ENCODE results near the gene GRN.

GRN gene

DNA sequence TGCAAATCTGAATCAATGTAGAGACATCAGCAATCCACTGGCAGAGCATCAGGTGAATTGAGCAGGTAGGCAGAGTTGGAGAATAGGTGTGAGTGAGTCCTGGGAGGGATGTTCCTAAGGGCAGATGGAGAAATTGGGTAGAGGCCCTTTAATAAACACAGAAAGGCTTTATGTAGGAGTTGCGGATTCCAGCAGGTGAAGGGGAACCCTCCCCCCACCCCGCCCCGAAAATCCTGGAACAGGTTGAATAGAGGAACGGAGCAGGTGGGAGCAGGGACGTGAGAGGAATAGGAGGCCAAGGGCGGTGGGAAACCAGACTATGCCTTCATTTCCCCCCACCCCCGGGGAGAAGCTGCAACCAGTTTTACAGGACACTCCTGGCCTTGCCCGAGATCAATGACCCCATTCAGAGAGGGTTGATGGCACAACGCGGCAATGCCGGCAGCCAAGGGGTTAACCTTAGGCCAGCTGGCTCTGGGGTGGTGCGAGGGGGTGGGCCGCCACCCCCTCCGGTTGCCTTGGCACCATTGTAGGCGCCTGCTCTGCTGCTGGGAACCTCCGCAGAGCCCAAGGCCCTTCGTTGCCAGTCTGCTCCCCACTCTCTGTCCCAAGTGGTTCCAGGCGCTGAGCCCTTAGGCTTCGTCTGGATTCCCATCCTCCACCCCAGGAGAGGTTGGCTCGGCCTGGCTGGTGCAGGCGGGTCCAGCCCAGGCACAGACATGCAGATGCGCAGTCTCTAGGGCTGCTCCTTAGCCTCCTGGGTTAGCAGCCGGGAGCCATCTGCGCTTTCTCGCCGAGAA is 37.5 kb upstream of the GRN start:
- H3K27me3 ChIP-seq (ENCODE audit: insufficient read depth, low read length, poor library complexity): no peaks in the 10 kb centered on the region
- no peak overlapping the region for H2AFZ ChIP-seq (ENCODE audit: low read depth, low read length)
- peak overlapping the region in 1 of 2 experiments; percentile 51; a peak in 2 of 4 replicates for H3K4me3 ChIP-seq (ENCODE audit: low read depth in 1 of 2, low read length in 2 of 2)
- no peak for TF ChIP-seq EZH2 (IDR thresholded peaks at IDR 0.05; ENCODE audit: borderline replicate concordance, low read depth, low read length, severe bottlenecking)
- H3K4me2 ChIP-seq (ENCODE audit: insufficient read depth, low read length): peak overlapping the region; percentile 72
- H3K9me3 ChIP-seq (ENCODE audit: insufficient read depth, low read length, severe bottlenecking): no peaks in the 10 kb centered on the region
- no peaks in the 10 kb centered on the region for H3K79me2 ChIP-seq (ENCODE audit: insufficient read depth, low read length)
- no peak for DNase-seq
- peaks cover 19% of the 10 kb centered on the region for H3K4me1 ChIP-seq (ENCODE audit: insufficient read depth, low read length)
- H3K27ac ChIP-seq (ENCODE audit: low read length): no peak overlapping the region
- H3K9ac ChIP-seq (ENCODE audit: low read depth, low read length): no peak overlapping the region
- H4K20me1 ChIP-seq (ENCODE audit: insufficient read depth, low read length): peaks cover 5% of the 10 kb centered on the region; the same call in 1 of the 2 replicates
- peak; percentile 53 for ATAC-seq (ENCODE audit: insufficient read depth, low read depth)
- no peaks in the 10 kb centered on the region for H3K36me3 ChIP-seq (ENCODE audit: insufficient read depth, low read length)

DNA sequence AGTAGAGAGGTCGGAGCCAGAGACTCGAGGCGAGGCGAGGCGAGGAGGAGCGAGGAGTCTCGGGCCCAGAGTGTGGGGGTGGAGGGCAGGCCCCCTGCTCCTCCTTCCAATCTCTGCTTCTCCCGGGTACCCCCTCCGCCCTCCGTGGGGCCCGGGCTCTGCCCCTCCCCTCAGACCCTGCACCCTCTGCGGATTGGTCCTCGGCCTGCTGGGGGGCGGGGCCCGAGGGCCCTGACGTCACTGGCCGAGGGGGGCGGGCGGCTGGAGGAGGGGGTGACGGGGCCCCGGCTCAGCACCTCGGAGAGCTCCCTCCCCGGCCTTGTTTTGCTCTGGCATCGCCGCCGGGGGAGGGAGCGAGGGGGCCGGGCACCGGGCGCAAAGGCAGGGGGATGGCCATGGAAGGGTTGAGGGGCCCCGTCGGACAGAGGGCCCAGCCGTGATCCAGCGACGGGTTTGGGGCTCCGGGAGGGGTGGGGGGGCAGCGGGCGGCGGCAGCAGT is 36.7 kb upstream of the GRN start, which contains the start of gene RUNDC3A:
TSS of gene RUNDC3A (plus strand) at position 282 of the 499 bp plus-strand sequence. CDS start 232 bp downstream, outside the sequence.
- peak; percentile 97 for ATAC-seq (ENCODE audit: insufficient read depth, low read depth)

DNA sequence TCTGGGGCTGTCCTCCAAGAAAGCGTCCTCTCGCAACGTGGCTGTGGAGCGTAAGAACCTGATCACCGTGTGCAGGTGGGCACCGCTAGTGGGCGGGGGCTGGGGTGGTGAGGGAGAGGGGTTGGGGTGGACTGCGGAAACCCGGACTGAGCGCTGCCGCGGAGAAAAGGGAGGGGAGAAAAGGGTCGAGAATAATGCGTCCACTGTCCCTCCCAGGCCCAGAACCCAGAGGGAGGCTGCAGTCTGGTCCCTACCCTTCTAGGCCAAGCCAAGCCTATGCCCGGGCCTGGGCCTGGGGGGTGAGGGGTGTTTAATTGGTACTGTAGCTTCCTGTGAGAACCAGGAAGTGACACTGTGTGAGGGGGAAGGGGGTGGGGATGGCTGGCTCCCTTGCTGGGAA is 36.2 kb upstream of the GRN start:
- ATAC-seq (ENCODE audit: insufficient read depth, low read depth) (no peak), DNase-seq (peak; percentile 20)
- Histone ChIP-seq H2AFZ (ENCODE audit: low read depth, low read length) (no peak overlapping the region), H3K4me1 (ENCODE audit: insufficient read depth, low read length) (peaks cover 19% of the 10 kb centered on the region), H3K27ac (ENCODE audit: low read length) (no peak overlapping the region), H3K27me3 (ENCODE audit: insufficient read depth, low read length, poor library complexity) (no peaks in the 10 kb centered on the region), H4K20me1 (ENCODE audit: insufficient read depth, low read length) (peaks cover 5% of the 10 kb centered on the region; the same call in 1 of the 2 replicates), H3K4me2 (ENCODE audit: insufficient read depth, low read length) (peak overlapping the region; percentile 72), H3K9me3 (ENCODE audit: insufficient read depth, low read length, severe bottlenecking) (no peaks in the 10 kb centered on the region), H3K9ac (ENCODE audit: low read depth, low read length) (no peak overlapping the region), H3K36me3 (ENCODE audit: insufficient read depth, low read length) (no peaks in the 10 kb centered on the region), H3K79me2 (ENCODE audit: insufficient read depth, low read length) (no peaks in the 10 kb centered on the region), H3K4me3 (ENCODE audit: low read depth in 1 of 2, low read length in 2 of 2) (no peak overlapping the region)
- TF ChIP-seq, protein P1, sequence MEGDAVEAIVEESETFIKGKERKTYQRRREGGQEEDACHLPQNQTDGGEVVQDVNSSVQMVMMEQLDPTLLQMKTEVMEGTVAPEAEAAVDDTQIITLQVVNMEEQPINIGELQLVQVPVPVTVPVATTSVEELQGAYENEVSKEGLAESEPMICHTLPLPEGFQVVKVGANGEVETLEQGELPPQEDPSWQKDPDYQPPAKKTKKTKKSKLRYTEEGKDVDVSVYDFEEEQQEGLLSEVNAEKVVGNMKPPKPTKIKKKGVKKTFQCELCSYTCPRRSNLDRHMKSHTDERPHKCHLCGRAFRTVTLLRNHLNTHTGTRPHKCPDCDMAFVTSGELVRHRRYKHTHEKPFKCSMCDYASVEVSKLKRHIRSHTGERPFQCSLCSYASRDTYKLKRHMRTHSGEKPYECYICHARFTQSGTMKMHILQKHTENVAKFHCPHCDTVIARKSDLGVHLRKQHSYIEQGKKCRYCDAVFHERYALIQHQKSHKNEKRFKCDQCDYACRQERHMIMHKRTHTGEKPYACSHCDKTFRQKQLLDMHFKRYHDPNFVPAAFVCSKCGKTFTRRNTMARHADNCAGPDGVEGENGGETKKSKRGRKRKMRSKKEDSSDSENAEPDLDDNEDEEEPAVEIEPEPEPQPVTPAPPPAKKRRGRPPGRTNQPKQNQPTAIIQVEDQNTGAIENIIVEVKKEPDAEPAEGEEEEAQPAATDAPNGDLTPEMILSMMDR (IDR thresholded peaks at IDR 0.05; ENCODE audit: borderline replicate concordance, extremely low read depth, low read length, poor library complexity, severe bottlenecking): no peak
- no peak for TF ChIP-seq EZH2 (IDR thresholded peaks at IDR 0.05; ENCODE audit: borderline replicate concordance, low read depth, low read length, severe bottlenecking)

More for the DNA sequence above, 36.7 kb upstream of the GRN start, which contains the start of gene RUNDC3A:
- no peak within 1 kb of the TSS for H3K27ac ChIP-seq (ENCODE audit: low read length)
- peaks cover 5% of the 10 kb centered on the region; the same call in 1 of the 2 replicates for H4K20me1 ChIP-seq (ENCODE audit: insufficient read depth, low read length)
- H3K36me3 ChIP-seq (ENCODE audit: insufficient read depth, low read length): no peaks in the 10 kb centered on the region
- H3K9me3 ChIP-seq (ENCODE audit: insufficient read depth, low read length, severe bottlenecking): no peaks in the 10 kb centered on the region
- TF ChIP-seq, protein P1 (IDR thresholded peaks at IDR 0.05; ENCODE audit: borderline replicate concordance, extremely low read depth, low read length, poor library complexity, severe bottlenecking): no peak
- no peak for TF ChIP-seq EZH2 (IDR thresholded peaks at IDR 0.05; ENCODE audit: borderline replicate concordance, low read depth, low read length, severe bottlenecking)
- no peaks in the 10 kb centered on the region for H3K79me2 ChIP-seq (ENCODE audit: insufficient read depth, low read length)
- peak within 1 kb of the TSS in 1 of 2 experiments; percentile 51; a peak in 2 of 4 replicates for H3K4me3 ChIP-seq (ENCODE audit: low read depth in 1 of 2, low read length in 2 of 2)
- peak within 1 kb of the TSS; percentile 72 for H3K4me2 ChIP-seq (ENCODE audit: insufficient read depth, low read length)
- H2AFZ ChIP-seq (ENCODE audit: low read depth, low read length): peak within 1 kb of the TSS; percentile 61; the same call in 1 of the 2 replicates
- no peaks in the 10 kb centered on the region for H3K27me3 ChIP-seq (ENCODE audit: insufficient read depth, low read length, poor library complexity)
- peak; percentile 94 for DNase-seq
- peaks cover 19% of the 10 kb centered on the region for H3K4me1 ChIP-seq (ENCODE audit: insufficient read depth, low read length)
- no peak within 1 kb of the TSS for H3K9ac ChIP-seq (ENCODE audit: low read depth, low read length)

DNA sequence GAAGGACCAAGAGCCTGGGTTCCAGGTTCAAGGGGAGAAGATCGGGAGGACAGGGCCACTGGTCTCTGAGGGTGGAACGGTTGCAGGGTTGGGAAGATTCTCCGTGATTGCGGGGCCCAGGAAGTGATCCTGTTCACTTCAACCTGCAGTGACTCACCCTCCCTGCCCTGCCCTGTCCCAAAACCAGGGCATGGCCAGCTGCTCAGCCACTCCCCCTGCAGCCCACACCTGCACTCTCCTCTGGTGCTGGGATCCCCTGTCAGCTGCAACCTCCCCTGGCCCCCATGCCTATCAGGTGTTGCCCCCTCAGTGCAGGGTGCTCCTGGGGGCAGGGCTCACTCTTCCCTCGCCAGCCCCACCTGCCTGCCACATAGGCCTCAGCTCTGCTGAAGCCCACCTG is 35.6 kb upstream of the GRN start:
- peaks cover 8% of the 10 kb centered on the region; the same call in 1 of the 2 replicates for H4K20me1 ChIP-seq (ENCODE audit: insufficient read depth, low read length)
- H3K4me1 ChIP-seq (ENCODE audit: insufficient read depth, low read length): peaks cover 19% of the 10 kb centered on the region
- H3K4me3 ChIP-seq (ENCODE audit: low read depth in 1 of 2, low read length in 2 of 2): no peak overlapping the region
- no peak overlapping the region for H3K4me2 ChIP-seq (ENCODE audit: insufficient read depth, low read length)
- H3K9me3 ChIP-seq (ENCODE audit: insufficient read depth, low read length, severe bottlenecking): no peaks in the 10 kb centered on the region
- no peaks in the 10 kb centered on the region for H3K27me3 ChIP-seq (ENCODE audit: insufficient read depth, low read length, poor library complexity)
- no peak overlapping the region for H3K27ac ChIP-seq (ENCODE audit: low read length)
- H3K9ac ChIP-seq (ENCODE audit: low read depth, low read length): no peak overlapping the region
- TF ChIP-seq, protein P1 (IDR thresholded peaks at IDR 0.05; ENCODE audit: borderline replicate concordance, extremely low read depth, low read length, poor library complexity, severe bottlenecking): no peak
- TF ChIP-seq EZH2 (IDR thresholded peaks at IDR 0.05; ENCODE audit: borderline replicate concordance, low read depth, low read length, severe bottlenecking): no peak
- H3K36me3 ChIP-seq (ENCODE audit: insufficient read depth, low read length): no peaks in the 10 kb centered on the region
- ATAC-seq (ENCODE audit: insufficient read depth, low read depth) (no peak), DNase-seq (no peak)
- H2AFZ ChIP-seq (ENCODE audit: low read depth, low read length): no peak overlapping the region
- H3K79me2 ChIP-seq (ENCODE audit: insufficient read depth, low read length): no peaks in the 10 kb centered on the region
